Brain microvascular endothelial cell (primary cell): Measurements from ENCODE around the gene PACSIN1.

Source experiments
- DNase-seq: peaks from one replicate; pipeline ENCODE4 v3.0.0-alpha.2; 2020
- H3K27ac ChIP-seq: fragments of 250-450 bp; sonication (Bioruptor Pico); 2 replicates; pipeline ENCODE4 v1.5.1; 2020; ENCODE audit warnings: mild to moderate bottlenecking, moderate library complexity
- H3K27me3 ChIP-seq: fragments of 250-450 bp; sonication (Bioruptor Pico); replicated peaks from 2 replicates; pipeline ENCODE4 v1.5.1; 2020; ENCODE audit warnings: mild to moderate bottlenecking
- H3K36me3 ChIP-seq: fragments of 250-450 bp; sonication (Bioruptor Pico); replicated peaks from 2 replicates; pipeline ENCODE4 v1.5.1; 2020; ENCODE audit warnings: mild to moderate bottlenecking
- H3K4me3 ChIP-seq: 2 replicates; pipeline ENCODE4 v1.5.1; 2011; ENCODE audit warnings: low read depth, mild to moderate bottlenecking, control low read depth, low read length, moderate library complexity
- in situ Hi-C: cut with HindIII; loops from 2 replicates; pipeline ENCODE4 v1.10.0; 2017; ENCODE audit warnings: low sequenced_read_pairs, low pct_ligation_motif_present
- TF ChIP-seq, protein P1 (sequence below): IDR thresholded peaks from 2 replicates; pipeline ENCODE4 v1.5.1; 2011; ENCODE audit warnings: low read depth, mild to moderate bottlenecking, moderate library complexity, low read length, control low read depth, inconsistent platforms; ENCODE audit errors: missing control alignments

PACSIN1 gene

DNA sequence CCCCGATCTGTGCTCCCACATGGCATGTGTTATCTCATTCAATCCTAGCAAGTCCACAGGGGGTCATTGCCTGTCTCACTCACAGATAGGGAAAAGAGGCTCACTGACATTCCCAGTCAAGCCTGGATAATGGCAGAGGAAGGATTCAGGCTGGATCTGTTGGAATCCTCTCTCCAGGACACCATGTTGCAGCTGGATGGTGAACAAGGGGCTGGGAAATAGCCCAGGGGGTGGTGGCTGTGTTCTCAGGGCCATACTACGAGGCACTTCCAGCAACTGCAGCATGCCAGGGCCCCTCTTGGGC is 95.3 kb downstream of the PACSIN1 start:
- in situ Hi-C loops = no loop called here
- TF ChIP-seq, protein P1, sequence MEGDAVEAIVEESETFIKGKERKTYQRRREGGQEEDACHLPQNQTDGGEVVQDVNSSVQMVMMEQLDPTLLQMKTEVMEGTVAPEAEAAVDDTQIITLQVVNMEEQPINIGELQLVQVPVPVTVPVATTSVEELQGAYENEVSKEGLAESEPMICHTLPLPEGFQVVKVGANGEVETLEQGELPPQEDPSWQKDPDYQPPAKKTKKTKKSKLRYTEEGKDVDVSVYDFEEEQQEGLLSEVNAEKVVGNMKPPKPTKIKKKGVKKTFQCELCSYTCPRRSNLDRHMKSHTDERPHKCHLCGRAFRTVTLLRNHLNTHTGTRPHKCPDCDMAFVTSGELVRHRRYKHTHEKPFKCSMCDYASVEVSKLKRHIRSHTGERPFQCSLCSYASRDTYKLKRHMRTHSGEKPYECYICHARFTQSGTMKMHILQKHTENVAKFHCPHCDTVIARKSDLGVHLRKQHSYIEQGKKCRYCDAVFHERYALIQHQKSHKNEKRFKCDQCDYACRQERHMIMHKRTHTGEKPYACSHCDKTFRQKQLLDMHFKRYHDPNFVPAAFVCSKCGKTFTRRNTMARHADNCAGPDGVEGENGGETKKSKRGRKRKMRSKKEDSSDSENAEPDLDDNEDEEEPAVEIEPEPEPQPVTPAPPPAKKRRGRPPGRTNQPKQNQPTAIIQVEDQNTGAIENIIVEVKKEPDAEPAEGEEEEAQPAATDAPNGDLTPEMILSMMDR = no peak
- no peak overlapping the region for H3K27ac ChIP-seq
- H3K4me3 ChIP-seq = no peak overlapping the region
- no peaks in the 10 kb centered on the region for H3K36me3 ChIP-seq
- no peak for DNase-seq
- H3K27me3 ChIP-seq = no peaks in the 10 kb centered on the region

DNA sequence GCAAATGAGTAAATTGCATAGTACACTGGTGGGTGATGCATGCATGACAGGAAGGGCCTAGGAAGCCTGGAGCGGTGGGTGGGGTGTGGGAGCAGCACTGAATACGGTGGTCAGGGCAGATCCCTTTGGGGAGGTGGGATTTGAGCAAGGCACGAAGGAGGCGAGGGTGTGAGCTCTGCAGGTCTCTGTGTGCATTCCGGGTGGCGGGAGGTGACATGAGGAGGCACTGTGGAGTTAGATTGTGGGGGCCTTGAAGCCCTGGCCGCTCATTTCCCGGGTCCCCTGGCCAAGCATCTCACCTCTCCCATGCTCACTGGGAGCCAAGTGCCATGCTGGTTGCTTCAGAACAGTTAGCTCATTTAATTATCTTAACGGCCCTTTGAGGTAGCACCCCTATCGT is 96.5 kb downstream of the PACSIN1 start:
- TF ChIP-seq, protein P1 = no peak
- in situ Hi-C loops = no loop called here
- Histone ChIP-seq H3K27me3 (no peaks in the 10 kb centered on the region), H3K27ac (no peak overlapping the region), H3K36me3 (no peaks in the 10 kb centered on the region), H3K4me3 (no peak overlapping the region)
- no peak for DNase-seq

DNA sequence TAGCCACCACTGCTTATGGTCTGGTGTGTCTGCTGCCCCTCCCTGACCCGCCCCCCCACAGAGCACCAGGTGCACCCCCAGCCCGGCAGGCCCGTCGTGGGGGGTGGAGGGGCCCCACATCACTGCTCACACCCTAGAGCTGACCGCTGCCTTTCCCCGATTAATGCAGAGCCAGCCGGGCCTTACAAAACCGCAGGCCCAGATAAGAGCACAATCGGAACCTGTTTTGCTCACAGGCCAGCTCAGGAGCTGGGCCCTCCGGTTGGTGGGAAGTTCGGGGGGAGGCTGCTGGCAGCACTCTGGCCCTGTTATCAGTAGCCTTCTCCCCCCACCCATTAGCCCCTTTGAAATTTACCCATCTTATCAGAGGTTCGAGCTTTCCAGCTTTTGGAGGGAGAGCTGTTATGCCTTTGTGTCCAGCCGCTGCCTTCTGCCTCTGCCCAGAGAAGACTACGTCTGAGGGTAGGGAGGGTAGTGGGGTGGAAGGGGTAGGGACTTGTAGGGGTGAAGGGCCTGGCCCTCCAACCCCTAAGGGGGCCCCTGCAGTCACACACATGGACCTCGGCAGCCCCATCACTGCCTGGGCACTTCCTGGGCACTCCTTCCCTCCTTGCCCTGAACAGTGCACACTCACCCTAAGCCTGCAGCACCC is 97.1 kb downstream of the PACSIN1 start:
- TF ChIP-seq, protein P1 = no peak
- no peaks in the 10 kb centered on the region for H3K27me3 ChIP-seq
- in situ Hi-C loops = no loop called here
- no peak overlapping the region for H3K4me3 ChIP-seq
- DNase-seq = no peak
- no peak overlapping the region for H3K27ac ChIP-seq
- no peaks in the 10 kb centered on the region for H3K36me3 ChIP-seq

DNA sequence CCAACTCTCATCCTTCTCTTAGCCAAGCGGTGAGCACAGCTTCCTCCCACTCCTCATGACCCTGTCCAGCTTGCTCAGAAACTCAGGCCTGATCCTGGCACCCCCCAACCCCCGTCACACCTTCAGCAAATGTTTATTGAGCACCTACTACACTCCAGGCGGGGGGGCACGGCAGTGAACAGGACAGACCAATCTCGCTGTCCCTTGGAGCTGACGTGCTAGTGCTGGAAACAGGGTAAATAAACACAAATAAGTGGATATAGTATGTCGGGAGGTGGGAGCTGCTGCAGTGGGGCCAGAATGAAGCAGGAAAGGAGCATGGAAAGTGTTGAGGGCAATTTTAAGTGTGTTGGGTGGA is 97.6 kb downstream of the PACSIN1 start:
- no peak overlapping the region for H3K27ac ChIP-seq
- no peak overlapping the region for H3K4me3 ChIP-seq
- TF ChIP-seq, protein P1 = no peak
- in situ Hi-C loops = no loop called here
- H3K27me3 ChIP-seq = no peaks in the 10 kb centered on the region
- H3K36me3 ChIP-seq = no peaks in the 10 kb centered on the region
- no peak for DNase-seq

DNA sequence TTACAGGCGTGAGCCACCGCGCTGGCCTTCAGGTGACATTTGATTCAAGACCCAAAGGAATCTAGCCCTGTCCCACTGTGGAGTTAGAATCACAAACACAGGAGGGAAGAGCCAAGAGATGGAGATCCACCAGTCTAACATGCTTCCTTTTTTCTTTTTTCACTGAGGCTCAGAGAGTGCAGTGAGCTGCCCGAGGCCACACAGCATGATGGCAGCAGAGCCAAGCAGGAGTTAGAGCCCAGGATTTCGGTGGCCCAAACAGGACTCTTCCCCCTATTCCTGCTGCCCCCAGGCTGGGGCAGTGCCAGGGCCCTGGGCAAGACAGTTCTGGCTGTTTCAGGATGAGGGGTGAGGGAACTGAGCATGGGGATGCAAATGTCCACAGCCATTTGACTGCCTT is 98.3 kb downstream of the PACSIN1 start:
- TF ChIP-seq, protein P1 = no peak
- no peak for DNase-seq
- Histone ChIP-seq H3K27ac (no peak overlapping the region), H3K27me3 (no peaks in the 10 kb centered on the region), H3K4me3 (no peak overlapping the region), H3K36me3 (no peaks in the 10 kb centered on the region)
- in situ Hi-C loops = no loop called here

DNA sequence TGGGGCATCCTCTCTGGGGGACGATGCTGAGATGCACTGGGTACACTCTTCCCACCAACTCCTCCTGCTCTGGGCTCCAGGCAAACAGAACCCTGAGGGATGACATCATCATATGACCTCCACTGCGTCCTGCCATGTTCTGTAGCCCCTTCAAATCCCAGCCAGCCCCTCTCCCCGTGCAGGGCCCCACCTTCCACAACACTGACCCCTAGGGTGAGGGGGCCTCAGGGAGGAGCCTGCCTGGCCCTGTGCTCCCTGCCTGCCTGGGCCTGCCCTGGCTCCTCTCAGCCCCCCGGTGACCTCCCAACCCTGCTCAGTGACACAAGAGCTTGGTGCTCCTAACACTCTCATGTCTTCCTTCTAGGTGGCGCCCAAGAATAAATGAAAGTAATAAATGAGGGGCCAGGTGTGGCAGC is 99.9 kb downstream of the PACSIN1 start:
- no peak for DNase-seq
- no peaks in the 10 kb centered on the region for H3K36me3 ChIP-seq
- no peaks in the 10 kb centered on the region for H3K27me3 ChIP-seq
- H3K27ac ChIP-seq = no peak overlapping the region
- TF ChIP-seq, protein P1 = no peak
- H3K4me3 ChIP-seq = no peak overlapping the region
- in situ Hi-C loops = no loop called here
